ENCODE results near the gene MAST3. TPM values are rescaled to one million over a fixed set of nuclear protein-coding genes. Genes with fewer than 3 reads are reported as not detected.

Gene MAST3
- total RNA-seq, 2 experiments from 2014 or later = 14.8 to 31.4 TPM

DNA sequence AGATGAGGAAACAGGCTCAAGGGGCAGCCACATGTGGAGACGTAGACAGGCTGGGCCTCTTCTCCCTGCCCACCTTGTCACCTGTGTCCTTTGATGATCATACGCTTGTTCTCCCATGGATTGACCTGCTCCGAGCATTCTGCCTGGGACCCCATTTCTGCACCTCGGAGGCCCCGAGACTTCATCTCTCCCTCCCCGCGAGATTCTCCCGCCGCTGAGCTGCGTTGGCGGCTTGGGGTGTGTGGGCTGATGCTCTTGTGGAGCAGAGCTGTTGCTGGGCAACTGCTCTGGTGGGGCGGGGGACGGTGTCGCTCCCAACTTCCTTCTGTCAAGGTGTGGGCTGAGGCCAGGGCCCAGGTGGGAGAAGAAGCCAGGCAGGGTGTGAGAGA is 22.1 kb downstream of the MAST3 start:
- peaks cover 24% of the 10 kb centered on the region; the same call in 1 of the 2 replicates for H3K79me2 ChIP-seq (ENCODE audit: insufficient read depth, low read depth, low read length)

DNA sequence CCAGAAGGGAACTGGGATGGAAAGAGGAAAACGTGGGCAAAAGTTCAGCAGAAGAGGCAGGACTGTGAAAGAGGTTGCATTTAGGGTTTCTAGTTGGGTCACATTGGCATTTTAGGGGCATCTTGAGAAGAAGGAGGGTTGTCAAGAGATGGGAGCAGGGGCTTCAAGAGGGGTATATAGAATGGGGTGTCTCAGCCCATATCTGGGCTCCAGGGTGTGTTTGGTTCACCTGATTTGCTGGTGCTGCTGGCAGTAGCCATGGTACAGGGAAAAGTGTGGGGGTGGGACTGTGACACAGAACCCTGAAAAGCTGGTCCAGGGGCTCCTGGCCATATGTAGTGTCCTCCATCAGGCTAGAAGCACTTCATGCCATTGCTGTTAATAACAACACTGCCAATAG is 22.5 kb downstream of the MAST3 start:
- Histone ChIP-seq H3K9me3 (ENCODE audit: low read length) (no peaks in the 10 kb centered on the region), H3K4me3 (ENCODE audit: low read depth, low read length, poor library complexity, severe bottlenecking) (peak overlapping the region; percentile 73), H3K4me1 (ENCODE audit: insufficient read depth, low read length, poor library complexity, severe bottlenecking) (peaks cover 31% of the 10 kb centered on the region), H3K27ac (ENCODE audit: low read depth, low read length, poor library complexity, severe bottlenecking) (peak overlapping the region; percentile 70), H4K20me1 (ENCODE audit: insufficient read depth, low read length) (0 out of 2 replicates have a peak, but pooled peaks cover 3% of the 10 kb centered on the region), H3K36me3 (ENCODE audit: insufficient read depth, low read length) (peaks cover 54% of the 10 kb centered on the region), H3K9me2 (ENCODE audit: insufficient read depth, low read length) (no peaks in the 10 kb centered on the region), H3K4me2 (ENCODE audit: low read length) (peak overlapping the region; percentile 85), H2AFZ (ENCODE audit: low read length) (no peak overlapping the region), H3K79me2 (ENCODE audit: insufficient read depth, low read depth, low read length) (peaks cover 24% of the 10 kb centered on the region; the same call in 1 of the 2 replicates)
- ChIA-PET CTCF (ENCODE audit: unreplicated experiment) (no interaction called here), POLR2A (interaction anchor here (0.6 kb wide), 1 partner anchor 49 kb away, joined by 7 read pairs; no protein-coding TSS in a partner anchor)
- no peak for TF ChIP-seq EZH2phosphoT487 (IDR thresholded peaks at IDR 0.05; ENCODE audit: borderline replicate concordance, low read depth, low read length)
- TF ChIP-seq, protein P1, sequence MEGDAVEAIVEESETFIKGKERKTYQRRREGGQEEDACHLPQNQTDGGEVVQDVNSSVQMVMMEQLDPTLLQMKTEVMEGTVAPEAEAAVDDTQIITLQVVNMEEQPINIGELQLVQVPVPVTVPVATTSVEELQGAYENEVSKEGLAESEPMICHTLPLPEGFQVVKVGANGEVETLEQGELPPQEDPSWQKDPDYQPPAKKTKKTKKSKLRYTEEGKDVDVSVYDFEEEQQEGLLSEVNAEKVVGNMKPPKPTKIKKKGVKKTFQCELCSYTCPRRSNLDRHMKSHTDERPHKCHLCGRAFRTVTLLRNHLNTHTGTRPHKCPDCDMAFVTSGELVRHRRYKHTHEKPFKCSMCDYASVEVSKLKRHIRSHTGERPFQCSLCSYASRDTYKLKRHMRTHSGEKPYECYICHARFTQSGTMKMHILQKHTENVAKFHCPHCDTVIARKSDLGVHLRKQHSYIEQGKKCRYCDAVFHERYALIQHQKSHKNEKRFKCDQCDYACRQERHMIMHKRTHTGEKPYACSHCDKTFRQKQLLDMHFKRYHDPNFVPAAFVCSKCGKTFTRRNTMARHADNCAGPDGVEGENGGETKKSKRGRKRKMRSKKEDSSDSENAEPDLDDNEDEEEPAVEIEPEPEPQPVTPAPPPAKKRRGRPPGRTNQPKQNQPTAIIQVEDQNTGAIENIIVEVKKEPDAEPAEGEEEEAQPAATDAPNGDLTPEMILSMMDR (conservative IDR thresholded peaks at IDR 0.05; ENCODE audit: low read length) = no peak
- intact Hi-C loops (cut with micrococcal nuclease; ENCODE audit: unreplicated experiment) = no loop called here
- no TSS peak for BruUV-seq (replicated peaks)
- DNase-seq (ENCODE audit: low spot score) = no peak

More for the DNA sequence above, 22.1 kb downstream of the MAST3 start:
- H3K9me3 ChIP-seq (ENCODE audit: low read length) = no peaks in the 10 kb centered on the region
- peak overlapping the region; percentile 70 for H3K27ac ChIP-seq (ENCODE audit: low read depth, low read length, poor library complexity, severe bottlenecking)
- 0 out of 2 replicates have a peak, but pooled peaks cover 3% of the 10 kb centered on the region for H4K20me1 ChIP-seq (ENCODE audit: insufficient read depth, low read length)
- ChIA-PET CTCF (ENCODE audit: unreplicated experiment) (no interaction called here), POLR2A (interaction anchor here (0.6 kb wide), 1 partner anchor 49 kb away, joined by 7 read pairs; no protein-coding TSS in a partner anchor)
- BruUV-seq (replicated peaks) = no TSS peak
- H2AFZ ChIP-seq (ENCODE audit: low read length) = no peak overlapping the region
- no peaks in the 10 kb centered on the region for H3K9me2 ChIP-seq (ENCODE audit: insufficient read depth, low read length)
- H3K36me3 ChIP-seq (ENCODE audit: insufficient read depth, low read length) = peaks cover 54% of the 10 kb centered on the region
- intact Hi-C loops (cut with micrococcal nuclease; ENCODE audit: unreplicated experiment) = loop anchor here (2.0 kb wide), 1 partner anchor 33 kb away; the partner anchor contains the start of gene PIK3R2
- peak overlapping the region; percentile 73 for H3K4me3 ChIP-seq (ENCODE audit: low read depth, low read length, poor library complexity, severe bottlenecking)
- peaks cover 31% of the 10 kb centered on the region for H3K4me1 ChIP-seq (ENCODE audit: insufficient read depth, low read length, poor library complexity, severe bottlenecking)
- TF ChIP-seq, protein P1 (conservative IDR thresholded peaks at IDR 0.05; ENCODE audit: low read length) = no peak
- no peak for TF ChIP-seq EZH2phosphoT487 (IDR thresholded peaks at IDR 0.05; ENCODE audit: borderline replicate concordance, low read depth, low read length)
- peak overlapping the region; percentile 85 for H3K4me2 ChIP-seq (ENCODE audit: low read length)
- no peak for DNase-seq (ENCODE audit: low spot score)

DNA sequence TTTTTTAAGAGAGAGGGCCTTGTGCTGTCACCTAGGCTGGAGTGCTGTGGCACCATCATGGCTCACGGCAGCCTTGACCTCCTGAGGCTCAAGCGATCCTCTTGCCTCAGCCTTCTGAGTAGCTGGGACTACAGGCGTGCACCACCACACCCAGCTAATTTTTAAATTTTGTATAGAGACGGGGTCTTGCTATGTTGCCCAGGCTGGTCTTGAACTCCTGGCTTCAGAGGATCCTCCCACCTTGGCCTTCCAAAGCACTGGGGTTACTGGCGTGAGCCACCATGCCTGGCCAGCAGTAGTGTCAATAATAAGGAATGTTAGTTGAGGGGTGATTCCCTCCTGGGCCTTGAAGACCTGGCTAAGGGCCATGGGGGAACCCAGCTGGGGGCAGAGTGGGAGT is 23.6 kb downstream of the MAST3 start:
- TF ChIP-seq EZH2phosphoT487 (IDR thresholded peaks at IDR 0.05; ENCODE audit: borderline replicate concordance, low read depth, low read length) = no peak
- TF ChIP-seq, protein P1 (conservative IDR thresholded peaks at IDR 0.05; ENCODE audit: low read length) = no peak
- no peak overlapping the region for H3K27ac ChIP-seq (ENCODE audit: low read depth, low read length, poor library complexity, severe bottlenecking)
- no peaks in the 10 kb centered on the region for H3K9me3 ChIP-seq (ENCODE audit: low read length)
- intact Hi-C loops (cut with micrococcal nuclease; ENCODE audit: unreplicated experiment) = no loop called here
- peaks cover 24% of the 10 kb centered on the region; the same call in 1 of the 2 replicates for H3K79me2 ChIP-seq (ENCODE audit: insufficient read depth, low read depth, low read length)
- H3K4me3 ChIP-seq (ENCODE audit: low read depth, low read length, poor library complexity, severe bottlenecking) = no peak overlapping the region
- peaks cover 31% of the 10 kb centered on the region for H3K4me1 ChIP-seq (ENCODE audit: insufficient read depth, low read length, poor library complexity, severe bottlenecking)
- H3K4me2 ChIP-seq (ENCODE audit: low read length) = no peak overlapping the region
- DNase-seq (ENCODE audit: low spot score) = no peak
- BruUV-seq (replicated peaks) = no TSS peak
- no peaks in the 10 kb centered on the region for H3K9me2 ChIP-seq (ENCODE audit: insufficient read depth, low read length)
- 0 out of 2 replicates have a peak, but pooled peaks cover 3% of the 10 kb centered on the region for H4K20me1 ChIP-seq (ENCODE audit: insufficient read depth, low read length)
- POLR2A ChIA-PET = no interaction called here
- peaks cover 59% of the 10 kb centered on the region for H3K36me3 ChIP-seq (ENCODE audit: insufficient read depth, low read length)
- CTCF ChIA-PET (ENCODE audit: unreplicated experiment) = no interaction called here
- H2AFZ ChIP-seq (ENCODE audit: low read length) = no peak overlapping the region
